ENCODE results near the gene AUNIP.

AUNIP gene

GRCh38 chr1:25897754-25898153 is 38.5 kb upstream of the AUNIP start:
- DNase-seq (no peak), ATAC-seq (replicated peaks) (no peak)
- Mint-ChIP-seq H3K36me3 (peaks cover 10 to 12% of the 10 kb centered on the region in 2 donors), H3K9me3 (no peaks in the 10 kb centered on the region), H3K27me3 (no peaks in the 10 kb centered on the region), H3K4me3 (no peak overlapping the region), H3K27ac (no peak overlapping the region), H3K4me1 (peaks cover 5 to 12% of the 10 kb centered on the region in 2 donors)

- Mint-ChIP-seq H3K27me3 (no peaks in the 10 kb centered on the region), H3K4me3 (no peak overlapping the region), H3K27ac (no peak overlapping the region), H3K36me3 (peaks cover 6 to 8% of the 10 kb centered on the region in 2 donors), H3K4me1 (peaks cover 5 to 12% of the 10 kb centered on the region in 2 donors), H3K9me3 (no peaks in the 10 kb centered on the region)
- DNase-seq (no peak), ATAC-seq (replicated peaks) (no peak)
These were observed 37.0 kb upstream of the AUNIP start for GRCh38 chr1:25896266-25896665.

- H3K4me3 Mint-ChIP-seq = peak overlapping the region in 1 of 2 donors; percentile 33
- DNase-seq (peak; percentile 88), ATAC-seq (replicated peaks) (peak; percentile 99 to 100)
These were observed 36.2 kb upstream of the AUNIP start for GRCh38 chr1:25895365-25895990.

GRCh38 chr1:25893116-25893515 is 33.9 kb upstream of the AUNIP start:
- DNase-seq = no peak
- H3K4me3 Mint-ChIP-seq = no peak overlapping the region
- peaks cover 5 to 12% of the 10 kb centered on the region in 2 donors for H3K4me1 Mint-ChIP-seq
- H3K27me3 Mint-ChIP-seq = no peaks in the 10 kb centered on the region
- H3K9me3 Mint-ChIP-seq = no peaks in the 10 kb centered on the region
- no peak overlapping the region for H3K27ac Mint-ChIP-seq
- peaks cover 0 to 3% of the 10 kb centered on the region in 2 donors for H3K36me3 Mint-ChIP-seq
- no peak for ATAC-seq (replicated peaks)

More at GRCh38 chr1:25895365-25895990, 36.2 kb upstream of the AUNIP start:
- Mint-ChIP-seq H3K4me1 (peaks cover 5 to 12% of the 10 kb centered on the region in 2 donors), H3K9me3 (no peaks in the 10 kb centered on the region), H3K27ac (peak overlapping the region; percentile 32), H3K36me3 (peaks cover 3 to 4% of the 10 kb centered on the region in 2 donors), H3K27me3 (no peaks in the 10 kb centered on the region)

GRCh38 chr1:25891606-25892005 is 32.3 kb upstream of the AUNIP start:
- H3K4me1 Mint-ChIP-seq = peaks cover 5 to 12% of the 10 kb centered on the region in 2 donors
- DNase-seq = no peak
- H3K4me3 Mint-ChIP-seq = no peak overlapping the region
- no peaks in the 10 kb centered on the region for H3K27me3 Mint-ChIP-seq
- H3K9me3 Mint-ChIP-seq = no peaks in the 10 kb centered on the region
- H3K27ac Mint-ChIP-seq = no peak overlapping the region
- ATAC-seq (replicated peaks) = no peak
- no peaks in the 10 kb centered on the region for H3K36me3 Mint-ChIP-seq

GRCh38 chr1:25890239-25891034 is 31.2 kb upstream of the AUNIP start:
- DNase-seq (no peak), ATAC-seq (replicated peaks) (no peak)
- Mint-ChIP-seq H3K36me3 (no peaks in the 10 kb centered on the region), H3K27ac (no peak overlapping the region), H3K4me1 (peaks cover 3 to 7% of the 10 kb centered on the region in 2 donors), H3K4me3 (no peak overlapping the region), H3K27me3 (no peaks in the 10 kb centered on the region), H3K9me3 (no peaks in the 10 kb centered on the region)

GRCh38 chr1:25889470-25889869 is 30.2 kb upstream of the AUNIP start:
- ATAC-seq (replicated peaks) = no peak
- Mint-ChIP-seq H3K27ac (no peak overlapping the region), H3K4me3 (no peak overlapping the region), H3K9me3 (no peaks in the 10 kb centered on the region), H3K36me3 (no peaks in the 10 kb centered on the region), H3K4me1 (no peaks in the 10 kb centered on the region), H3K27me3 (no peaks in the 10 kb centered on the region)
- no peak for DNase-seq

GRCh38 chr1:25888426-25888987 is 29.2 kb upstream of the AUNIP start:
- no peak for DNase-seq
- ATAC-seq (replicated peaks) = no peak
- no peak overlapping the region for H3K27ac Mint-ChIP-seq
- no peaks in the 10 kb centered on the region for H3K36me3 Mint-ChIP-seq
- H3K4me1 Mint-ChIP-seq = no peaks in the 10 kb centered on the region
- no peak overlapping the region for H3K4me3 Mint-ChIP-seq
- H3K9me3 Mint-ChIP-seq = no peaks in the 10 kb centered on the region
- H3K27me3 Mint-ChIP-seq = no peaks in the 10 kb centered on the region

- Mint-ChIP-seq H3K27ac (no peak overlapping the region), H3K27me3 (no peaks in the 10 kb centered on the region), H3K4me3 (no peak overlapping the region), H3K9me3 (no peaks in the 10 kb centered on the region), H3K36me3 (no peaks in the 10 kb centered on the region), H3K4me1 (no peaks in the 10 kb centered on the region)
- DNase-seq (no peak), ATAC-seq (replicated peaks) (no peak)
These were observed 26.3 kb upstream of the AUNIP start for GRCh38 chr1:25885602-25886001.

GRCh38 chr1:25881266-25881665 is 22.0 kb upstream of the AUNIP start:
- no peaks in the 10 kb centered on the region for H3K36me3 Mint-ChIP-seq
- no peak for DNase-seq
- peaks cover 0 to 4% of the 10 kb centered on the region in 2 donors for H3K27me3 Mint-ChIP-seq
- peaks cover 0 to 1% of the 10 kb centered on the region in 2 donors for H3K4me1 Mint-ChIP-seq
- no peak for ATAC-seq (replicated peaks)
- no peak overlapping the region for H3K27ac Mint-ChIP-seq
- no peak overlapping the region for H3K4me3 Mint-ChIP-seq
- no peaks in the 10 kb centered on the region for H3K9me3 Mint-ChIP-seq

- DNase-seq = no peak
- H3K4me1 Mint-ChIP-seq = peaks cover 3 to 9% of the 10 kb centered on the region in 2 donors
- no peak for ATAC-seq (replicated peaks)
- no peak overlapping the region for H3K27ac Mint-ChIP-seq
- H3K9me3 Mint-ChIP-seq = no peaks in the 10 kb centered on the region
- H3K27me3 Mint-ChIP-seq = peaks cover 0 to 7% of the 10 kb centered on the region in 2 donors
- no peak overlapping the region for H3K4me3 Mint-ChIP-seq
- H3K36me3 Mint-ChIP-seq = no peaks in the 10 kb centered on the region
These were observed 21.3 kb upstream of the AUNIP start for GRCh38 chr1:25880518-25880917.

- Mint-ChIP-seq H3K27me3 (peaks cover 0 to 7% of the 10 kb centered on the region in 2 donors), H3K4me1 (peaks cover 8 to 16% of the 10 kb centered on the region in 2 donors), H3K9me3 (no peaks in the 10 kb centered on the region), H3K4me3 (no peak overlapping the region), H3K36me3 (no peaks in the 10 kb centered on the region), H3K27ac (no peak overlapping the region)
- ATAC-seq (replicated peaks) (no peak), DNase-seq (no peak)
These were observed 20.4 kb upstream of the AUNIP start for GRCh38 chr1:25879675-25880074.

- DNase-seq = no peak
- no peak for ATAC-seq (replicated peaks)
- Mint-ChIP-seq H3K9me3 (no peaks in the 10 kb centered on the region), H3K27me3 (peaks cover 0 to 7% of the 10 kb centered on the region in 2 donors), H3K27ac (no peak overlapping the region), H3K36me3 (no peaks in the 10 kb centered on the region), H3K4me3 (no peak overlapping the region), H3K4me1 (peaks cover 9 to 23% of the 10 kb centered on the region in 2 donors)
These were observed 19.4 kb upstream of the AUNIP start for GRCh38 chr1:25878690-25879089.

GRCh38 chr1:25877155-25877554 is 17.9 kb upstream of the AUNIP start:
- H3K27ac Mint-ChIP-seq = no peak overlapping the region
- peaks cover 0 to 7% of the 10 kb centered on the region in 2 donors for H3K27me3 Mint-ChIP-seq

GRCh38 chr1:25876693-25877077 is 17.4 kb upstream of the AUNIP start:
- ATAC-seq (replicated peaks) (no peak), DNase-seq (no peak)
- peaks cover 18 to 40% of the 10 kb centered on the region in 2 donors for H3K4me1 Mint-ChIP-seq
- no peak overlapping the region for H3K27ac Mint-ChIP-seq
- peaks cover 0 to 7% of the 10 kb centered on the region in 2 donors for H3K27me3 Mint-ChIP-seq
- H3K4me3 Mint-ChIP-seq = no peak overlapping the region
- H3K9me3 Mint-ChIP-seq = no peaks in the 10 kb centered on the region
- H3K36me3 Mint-ChIP-seq = no peaks in the 10 kb centered on the region

More at GRCh38 chr1:25877155-25877554, 17.9 kb upstream of the AUNIP start:
- ATAC-seq (replicated peaks) (no peak), DNase-seq (no peak)
- H3K4me1 Mint-ChIP-seq = peaks cover 18 to 39% of the 10 kb centered on the region in 2 donors
- no peak overlapping the region for H3K4me3 Mint-ChIP-seq
- H3K36me3 Mint-ChIP-seq = no peaks in the 10 kb centered on the region
- H3K9me3 Mint-ChIP-seq = no peaks in the 10 kb centered on the region

All from stimulated activated naive B cell treated with anti-CD40 and anti-IgM and Interleukin-4, amounts not matched to agents 10 μg/mL and 1 μg/mL and 100 μg/mL, for 72 hours (primary cell).